ENCODE data around the gene KRTAP5-5.
"Not testable (repeated sequence)": the region's sequence is repeated elsewhere in the genome, so short reads cannot be mapped to it uniquely, and the experiment has no call there.

The KRTAP5-5 gene

GRCh38 chr11:1660111-1660867 lies 30.7 kb downstream of the KRTAP5-5 start:
- no peak for DNase-seq

- not testable (repeated sequence) for DNase-seq
Observed at GRCh38 chr11:1661454-1662269, 32.1 kb downstream of the KRTAP5-5 start.

GRCh38 chr11:1662699-1663283 lies 33.2 kb downstream of the KRTAP5-5 start:
- not testable (repeated sequence) for DNase-seq

GRCh38 chr11:1665313-1665712 lies 35.7 kb downstream of the KRTAP5-5 start:
- DNase-seq = no peak

GRCh38 chr11:1667121-1667850 lies 37.7 kb downstream of the KRTAP5-5 start:
- no peak for DNase-seq

GRCh38 chr11:1667906-1668305 lies 38.3 kb downstream of the KRTAP5-5 start:
- DNase-seq = no peak

GRCh38 chr11:1668911-1669473 lies 39.4 kb downstream of the KRTAP5-5 start:
- DNase-seq = no peak

GRCh38 chr11:1669546-1670218 lies 40.1 kb downstream of the KRTAP5-5 start:
- no peak for DNase-seq

- DNase-seq = not testable (repeated sequence)
Observed at GRCh38 chr11:1670457-1670856, 40.9 kb downstream of the KRTAP5-5 start.

GRCh38 chr11:1670905-1671371 lies 41.4 kb downstream of the KRTAP5-5 start:
- DNase-seq = no peak

- no peak for DNase-seq
Observed at GRCh38 chr11:1671658-1672057, 42.1 kb downstream of the KRTAP5-5 start.

- no peak for DNase-seq
Observed at GRCh38 chr11:1672613-1673350, 43.2 kb downstream of the KRTAP5-5 start.

- DNase-seq = no peak
Observed at GRCh38 chr11:1673446-1674172, 44.0 kb downstream of the KRTAP5-5 start.

GRCh38 chr11:1674173-1675131 lies 44.9 kb downstream of the KRTAP5-5 start:
- no peak for DNase-seq

GRCh38 chr11:1675536-1676228 lies 46.1 kb downstream of the KRTAP5-5 start:
- no peak for DNase-seq

GRCh38 chr11:1676229-1676740 lies 46.7 kb downstream of the KRTAP5-5 start:
- no peak for DNase-seq

GRCh38 chr11:1679881-1680280 lies 50.3 kb downstream of the KRTAP5-5 start:
- no peak for DNase-seq

Data from activated effector memory CD4-positive, alpha-beta T cell treated with Interleukin-2 at 50 U/mL for 16 hours (primary cell).